WTC11 (cell line): ENCODE results near the gene MYO16.

Experiments used
- NR2C2 ChIP-seq: sonication (generic); formaldehyde crosslinking; IDR thresholded peaks from 2 replicates; pipeline ENCODE4 v1.8.0; 2022; ENCODE audit warnings: mild to moderate bottlenecking, missing genetic modification reagents
- TF ChIP-seq, protein P1 (sequence below): sonication (generic); formaldehyde crosslinking; IDR thresholded peaks from 2 replicates; pipeline ENCODE4 v1.8.1; 2022; ENCODE audit warnings: mild to moderate bottlenecking, missing genetic modification reagents, moderate library complexity, borderline replicate concordance
- TF ChIP-seq, protein P2 (sequence below): fragments of 200-600 bp; IDR thresholded peaks from 2 replicates; pipeline ENCODE4 v1.8.0; 2022; ENCODE audit warnings: antibody characterized with exemption
- TF ChIP-seq, protein P3 (sequence below): sonication (generic); formaldehyde crosslinking; IDR thresholded peaks from 2 replicates; pipeline ENCODE4 v1.8.1; 2023; ENCODE audit warnings: mild to moderate bottlenecking, missing genetic modification reagents, moderate library complexity

DNA sequence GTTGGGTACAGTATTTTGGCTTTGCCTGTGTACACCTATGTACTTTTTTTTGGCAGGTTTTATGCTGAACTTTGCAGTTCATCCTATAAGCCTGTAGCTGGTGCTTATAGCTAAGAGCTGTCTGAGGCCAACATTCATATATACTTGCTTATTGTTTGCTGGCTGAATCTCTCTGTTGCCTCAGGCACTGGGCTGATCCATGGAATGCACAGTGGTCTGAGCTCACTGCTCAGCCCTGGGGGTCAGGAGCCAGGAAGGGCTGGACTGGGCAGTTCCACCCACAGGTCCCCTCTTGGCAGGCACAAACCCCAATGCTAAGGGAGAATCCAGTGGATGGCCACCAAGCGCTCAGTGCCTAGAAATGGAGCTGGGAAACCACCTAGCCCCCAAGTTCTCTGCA, 308.7 kb downstream of the MYO16 start:
- TF ChIP-seq NR2C2 = no peak
- TF ChIP-seq, protein P1, sequence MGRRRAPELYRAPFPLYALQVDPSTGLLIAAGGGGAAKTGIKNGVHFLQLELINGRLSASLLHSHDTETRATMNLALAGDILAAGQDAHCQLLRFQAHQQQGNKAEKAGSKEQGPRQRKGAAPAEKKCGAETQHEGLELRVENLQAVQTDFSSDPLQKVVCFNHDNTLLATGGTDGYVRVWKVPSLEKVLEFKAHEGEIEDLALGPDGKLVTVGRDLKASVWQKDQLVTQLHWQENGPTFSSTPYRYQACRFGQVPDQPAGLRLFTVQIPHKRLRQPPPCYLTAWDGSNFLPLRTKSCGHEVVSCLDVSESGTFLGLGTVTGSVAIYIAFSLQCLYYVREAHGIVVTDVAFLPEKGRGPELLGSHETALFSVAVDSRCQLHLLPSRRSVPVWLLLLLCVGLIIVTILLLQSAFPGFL (CRISPR knock-in tag) = no peak
- TF ChIP-seq, protein P2, sequence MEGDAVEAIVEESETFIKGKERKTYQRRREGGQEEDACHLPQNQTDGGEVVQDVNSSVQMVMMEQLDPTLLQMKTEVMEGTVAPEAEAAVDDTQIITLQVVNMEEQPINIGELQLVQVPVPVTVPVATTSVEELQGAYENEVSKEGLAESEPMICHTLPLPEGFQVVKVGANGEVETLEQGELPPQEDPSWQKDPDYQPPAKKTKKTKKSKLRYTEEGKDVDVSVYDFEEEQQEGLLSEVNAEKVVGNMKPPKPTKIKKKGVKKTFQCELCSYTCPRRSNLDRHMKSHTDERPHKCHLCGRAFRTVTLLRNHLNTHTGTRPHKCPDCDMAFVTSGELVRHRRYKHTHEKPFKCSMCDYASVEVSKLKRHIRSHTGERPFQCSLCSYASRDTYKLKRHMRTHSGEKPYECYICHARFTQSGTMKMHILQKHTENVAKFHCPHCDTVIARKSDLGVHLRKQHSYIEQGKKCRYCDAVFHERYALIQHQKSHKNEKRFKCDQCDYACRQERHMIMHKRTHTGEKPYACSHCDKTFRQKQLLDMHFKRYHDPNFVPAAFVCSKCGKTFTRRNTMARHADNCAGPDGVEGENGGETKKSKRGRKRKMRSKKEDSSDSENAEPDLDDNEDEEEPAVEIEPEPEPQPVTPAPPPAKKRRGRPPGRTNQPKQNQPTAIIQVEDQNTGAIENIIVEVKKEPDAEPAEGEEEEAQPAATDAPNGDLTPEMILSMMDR = no peak
- TF ChIP-seq, protein P3, sequence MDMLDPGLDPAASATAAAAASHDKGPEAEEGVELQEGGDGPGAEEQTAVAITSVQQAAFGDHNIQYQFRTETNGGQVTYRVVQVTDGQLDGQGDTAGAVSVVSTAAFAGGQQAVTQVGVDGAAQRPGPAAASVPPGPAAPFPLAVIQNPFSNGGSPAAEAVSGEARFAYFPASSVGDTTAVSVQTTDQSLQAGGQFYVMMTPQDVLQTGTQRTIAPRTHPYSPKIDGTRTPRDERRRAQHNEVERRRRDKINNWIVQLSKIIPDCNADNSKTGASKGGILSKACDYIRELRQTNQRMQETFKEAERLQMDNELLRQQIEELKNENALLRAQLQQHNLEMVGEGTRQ (CRISPR knock-in tag) = no peak
